NCI-H510A (cell line): Measurements from ENCODE around the gene GID8.
"Not testable (repeated sequence)": the region's sequence is repeated elsewhere in the genome, so short reads cannot be mapped to it uniquely, and the experiment has no call there.

ENCODE experiments used
- DNase-seq: peaks from one replicate; lab custom pipeline; 2025; lab: John Stamatoyannopoulos, UW

Gene GID8

GRCh38 chr20:62958388-62959100, 20.6 kb downstream of the GID8 start:
- DNase-seq = no peak

- DNase-seq = no peak
These were observed 21.4 kb downstream of the GID8 start for GRCh38 chr20:62959101-62959971.

GRCh38 chr20:62959998-62960436, 22.1 kb downstream of the GID8 start:
- no peak for DNase-seq

GRCh38 chr20:62960446-62961309, 22.7 kb downstream of the GID8 start:
- not testable (repeated sequence) for DNase-seq

GRCh38 chr20:62961310-62961783, 23.4 kb downstream of the GID8 start:
- DNase-seq = no peak

- DNase-seq = no peak
These were observed 23.9 kb downstream of the GID8 start for GRCh38 chr20:62961799-62962198.

- no peak for DNase-seq
These were observed 24.4 kb downstream of the GID8 start for GRCh38 chr20:62962221-62962879.

- no peak for DNase-seq
These were observed 25.1 kb downstream of the GID8 start for GRCh38 chr20:62962891-62963613.

- DNase-seq = no peak
These were observed 25.9 kb downstream of the GID8 start for GRCh38 chr20:62963614-62964397.

- no peak for DNase-seq
These were observed 26.8 kb downstream of the GID8 start for GRCh38 chr20:62964700-62965099.

GRCh38 chr20:62965363-62965771, 27.4 kb downstream of the GID8 start:
- DNase-seq = no peak

GRCh38 chr20:62966212-62967148, 28.5 kb downstream of the GID8 start:
- DNase-seq = no peak

GRCh38 chr20:62967149-62967501, 29.2 kb downstream of the GID8 start:
- DNase-seq = no peak

GRCh38 chr20:62967628-62968351, 29.8 kb downstream of the GID8 start:
- DNase-seq = no peak

- no peak for DNase-seq
These were observed 30.6 kb downstream of the GID8 start for GRCh38 chr20:62968378-62969178.

GRCh38 chr20:62969179-62969760, 31.3 kb downstream of the GID8 start:
- no peak for DNase-seq

- no peak for DNase-seq
These were observed 32.0 kb downstream of the GID8 start for GRCh38 chr20:62969939-62970306.
